HG03066 (cell line): Measurements from ENCODE around the gene GRIK3.
"Not testable (repeated sequence)": the region's sequence is repeated elsewhere in the genome, so short reads cannot be mapped to it uniquely, and the experiment has no call there.

Experiments used
- ATAC-seq: cut with Tn5 transposase; IDR thresholded peaks from one replicate; pipeline ENCODE4 v1.9.1; 2021; ENCODE audit warnings: low read depth; ENCODE audit not compliant: unreplicated experiment

The GRIK3 gene

GRCh38 chr1:37034121-37035013 is at the start of gene GRIK3:
TSS of gene GRIK3 (minus strand) at chr1:37034515. CDS start at chr1:37034108, 407 bp downstream.
- no peak for ATAC-seq

GRCh38 chr1:37084013-37084412 is 49.7 kb upstream of the GRIK3 start:
- ATAC-seq = no peak

- ATAC-seq = no peak
These were observed 49.3 kb upstream of the GRIK3 start for GRCh38 chr1:37083603-37084002.

GRCh38 chr1:37080296-37080986 is 46.1 kb upstream of the GRIK3 start:
- ATAC-seq = not testable (repeated sequence)

GRCh38 chr1:37078866-37079265 is 44.6 kb upstream of the GRIK3 start:
- no peak for ATAC-seq

GRCh38 chr1:37076168-37076567 is 41.9 kb upstream of the GRIK3 start:
- no peak for ATAC-seq

- no peak for ATAC-seq
These were observed 39.6 kb upstream of the GRIK3 start for GRCh38 chr1:37073854-37074379.

GRCh38 chr1:37073152-37073853 is 39.0 kb upstream of the GRIK3 start:
- ATAC-seq = no peak

GRCh38 chr1:37071829-37072228 is 37.5 kb upstream of the GRIK3 start:
- ATAC-seq = no peak

- ATAC-seq = no peak
These were observed 35.8 kb upstream of the GRIK3 start for GRCh38 chr1:37070126-37070525.

- ATAC-seq = no peak
These were observed 35.1 kb upstream of the GRIK3 start for GRCh38 chr1:37069406-37069805.

- no peak for ATAC-seq
These were observed 34.6 kb upstream of the GRIK3 start for GRCh38 chr1:37068897-37069296.

GRCh38 chr1:37068260-37068659 is 33.9 kb upstream of the GRIK3 start:
- no peak for ATAC-seq

- no peak for ATAC-seq
These were observed 29.7 kb upstream of the GRIK3 start for GRCh38 chr1:37064039-37064438.

- no peak for ATAC-seq
These were observed 25.0 kb upstream of the GRIK3 start for GRCh38 chr1:37059346-37059745.

GRCh38 chr1:37058424-37058988 is 24.2 kb upstream of the GRIK3 start:
- no peak for ATAC-seq

GRCh38 chr1:37056325-37056724 is 22.0 kb upstream of the GRIK3 start:
- ATAC-seq = no peak

GRCh38 chr1:37055631-37056030 is 21.3 kb upstream of the GRIK3 start:
- no peak for ATAC-seq

GRCh38 chr1:37053173-37053572 is 18.9 kb upstream of the GRIK3 start:
- ATAC-seq = no peak

- ATAC-seq = no peak
These were observed 17.8 kb upstream of the GRIK3 start for GRCh38 chr1:37052120-37052519.

- ATAC-seq = no peak
These were observed 17.0 kb upstream of the GRIK3 start for GRCh38 chr1:37051346-37051745.
